Neural crest cell (in vitro differentiated cells): Measurements from ENCODE around the gene PTPN5. TPM values are rescaled to one million over a fixed set of nuclear protein-coding genes. Genes with fewer than 3 reads are reported as not detected.

Experiments
- DNase-seq: peaks from one replicate; pipeline ENCODE4 v3.0.0; 2021; ENCODE audit warnings: low read depth, mixed read lengths, low spot score
- H3K27ac Mint-ChIP-seq: one replicate; pipeline ENCODE4 v1.8.0; 2021; ENCODE audit warnings: mild to moderate bottlenecking, mixed read lengths; ENCODE audit not compliant: unreplicated experiment
- H3K27me3 Mint-ChIP-seq: 2 replicates; pipeline ENCODE4 v1.8.0; 2021; ENCODE audit warnings: low read depth, mild to moderate bottlenecking, mixed read lengths
- H3K36me3 Mint-ChIP-seq: 2 replicates; pipeline ENCODE4 v1.8.0; 2021; ENCODE audit warnings: low read depth, mild to moderate bottlenecking, mixed read lengths
- H3K4me1 Mint-ChIP-seq: 2 replicates; pipeline ENCODE4 v1.8.0; 2021; ENCODE audit warnings: mixed read lengths
- H3K4me3 Mint-ChIP-seq: one replicate; pipeline ENCODE4 v1.8.0; 2021; ENCODE audit warnings: mild to moderate bottlenecking, mixed read lengths
- H3K9me3 Mint-ChIP-seq: 2 replicates; pipeline ENCODE4 v1.8.0; 2021; ENCODE audit warnings: mixed read lengths
- CTCF ChIP-seq: fragments of 200-600 bp; sonication (generic); conservative IDR thresholded peaks from 2 replicates; pipeline ENCODE4 v1.5.0; 2021; ENCODE audit warnings: antibody characterized with exemption, mild to moderate bottlenecking
- total RNA-seq: library from RNA; stranded (reverse); gene quantifications from 2 replicates; pipeline ENCODE4 v1.2.1, GENCODE V29; 2021

The PTPN5 gene
- total RNA-seq, 1 donor from 2014 or later, result 6.1 TPM

DNA sequence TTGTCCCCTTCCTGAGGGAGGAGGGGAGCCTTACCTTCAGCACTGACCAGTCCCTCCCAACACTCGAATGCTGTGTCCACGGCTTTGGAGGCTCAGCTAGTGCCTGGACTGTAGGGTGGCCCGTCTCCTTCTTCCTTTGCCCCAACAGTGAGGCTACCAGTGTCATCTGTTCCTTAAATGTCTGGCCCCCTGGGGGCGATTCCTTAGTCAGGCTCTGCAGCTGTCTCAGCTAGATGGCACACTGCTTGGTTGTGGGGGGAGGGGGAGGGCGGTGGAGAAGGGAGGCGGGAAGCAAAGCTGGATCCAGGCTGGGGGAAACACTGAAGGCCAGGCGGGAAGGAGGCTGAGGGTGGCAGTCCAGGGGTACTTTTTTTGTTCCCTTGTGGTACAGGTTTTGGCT is 65.6 kb downstream of the PTPN5 start, which contains the start of gene IGSF22:
Gene IGSF22 (minus strand): TSS at position 149 of the 400 bp plus-strand sequence. CDS start 1,952 bp downstream, outside the sequence.
- DNase-seq, result no peak
- Mint-ChIP-seq H3K36me3 (no peaks in the 10 kb centered on the region), H3K27me3 (peaks cover 8% of the 10 kb centered on the region), H3K27ac (no peak within 1 kb of the TSS), H3K4me3 (no peak within 1 kb of the TSS), H3K9me3 (no peaks in the 10 kb centered on the region), H3K4me1 (peaks cover 18% of the 10 kb centered on the region)
- no peak for TF ChIP-seq CTCF

GRCh38 chr11:18723991-18724390 is 67.6 kb downstream of the PTPN5 start:
- no peak for DNase-seq
- H3K27ac Mint-ChIP-seq, result no peak overlapping the region
- H3K36me3 Mint-ChIP-seq, result no peaks in the 10 kb centered on the region
- peaks cover 20% of the 10 kb centered on the region for H3K4me1 Mint-ChIP-seq
- peaks cover 17% of the 10 kb centered on the region for H3K27me3 Mint-ChIP-seq
- no peak overlapping the region for H3K4me3 Mint-ChIP-seq
- H3K9me3 Mint-ChIP-seq, result no peaks in the 10 kb centered on the region
- no peak for TF ChIP-seq CTCF

DNA sequence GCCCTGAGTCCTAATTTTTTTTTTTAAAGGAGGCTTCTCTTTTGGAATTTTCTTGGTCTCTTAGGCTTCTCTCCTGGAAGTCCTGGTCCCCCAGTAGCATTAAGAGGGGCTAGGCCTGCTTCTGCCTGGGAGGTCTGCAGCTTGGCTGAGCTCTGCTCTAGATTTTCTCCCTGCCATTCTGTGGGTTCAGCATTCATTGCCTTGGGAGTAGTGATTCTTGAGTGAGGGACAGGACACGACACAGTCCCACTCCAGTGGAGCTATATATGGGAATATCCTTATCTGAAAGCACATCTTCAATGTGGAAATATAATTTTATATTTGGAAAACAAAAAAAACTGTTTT is 69.3 kb downstream of the PTPN5 start:
- DNase-seq, result no peak
- H3K4me1 Mint-ChIP-seq, result peaks cover 14% of the 10 kb centered on the region
- H3K27ac Mint-ChIP-seq, result no peak overlapping the region
- H3K4me3 Mint-ChIP-seq, result peak overlapping the region; percentile 87
- TF ChIP-seq CTCF, result peak; percentile 42
- H3K36me3 Mint-ChIP-seq, result no peaks in the 10 kb centered on the region
- H3K27me3 Mint-ChIP-seq, result peaks cover 25% of the 10 kb centered on the region
- no peaks in the 10 kb centered on the region for H3K9me3 Mint-ChIP-seq

DNA sequence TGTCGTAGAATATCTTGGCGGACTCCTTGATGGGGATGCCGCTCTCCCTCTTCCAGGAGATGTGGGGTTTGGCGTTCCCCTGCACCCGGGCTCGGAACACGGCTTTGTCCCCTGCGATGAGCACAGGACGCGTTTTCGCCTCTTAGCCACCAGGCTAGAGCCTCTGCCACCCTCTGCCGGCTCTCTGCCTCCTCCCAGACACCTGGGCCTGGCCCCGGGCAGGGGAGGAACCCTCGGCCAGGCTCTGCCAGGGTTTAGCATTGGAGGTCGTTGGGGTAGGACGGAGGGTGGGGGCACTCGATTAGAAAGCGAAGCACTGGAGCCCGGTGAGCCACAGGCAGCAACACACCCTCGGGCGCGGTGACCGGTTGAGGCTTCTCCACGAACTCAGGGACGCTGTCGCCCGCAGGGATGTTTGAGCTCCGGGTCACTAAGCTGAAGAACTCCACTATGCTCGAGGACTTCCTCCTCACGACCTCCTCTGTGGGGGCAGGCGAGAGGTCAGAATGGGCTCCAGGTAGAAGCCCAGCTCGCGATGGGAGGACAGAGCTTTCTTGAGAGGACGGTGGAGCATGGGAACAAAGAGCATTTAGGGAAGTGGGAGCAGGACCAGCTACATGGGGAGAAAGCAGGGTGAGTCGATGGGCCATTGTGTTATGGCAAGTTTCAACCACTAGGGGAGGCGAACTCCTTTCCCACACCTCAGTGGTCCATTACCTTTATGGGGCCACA is 69.9 kb downstream of the PTPN5 start:
- Mint-ChIP-seq H3K4me1 (peaks cover 14% of the 10 kb centered on the region), H3K27ac (peak overlapping the region; percentile 86), H3K36me3 (no peaks in the 10 kb centered on the region), H3K4me3 (peak overlapping the region; percentile 87), H3K9me3 (no peaks in the 10 kb centered on the region), H3K27me3 (peaks cover 29% of the 10 kb centered on the region)
- peak; percentile 77 for TF ChIP-seq CTCF
- DNase-seq, result peak; percentile 52

- Mint-ChIP-seq H3K4me3 (peak overlapping the region; percentile 87), H3K36me3 (no peaks in the 10 kb centered on the region), H3K27ac (peak overlapping the region; percentile 86), H3K27me3 (peaks cover 33% of the 10 kb centered on the region), H3K9me3 (no peaks in the 10 kb centered on the region), H3K4me1 (peaks cover 14% of the 10 kb centered on the region)
- TF ChIP-seq CTCF, result no peak
- peak; percentile 79 for DNase-seq
Observed at GRCh38 chr11:18720808-18721560, 70.6 kb downstream of the PTPN5 start.
